HepG2 (cell line): Measurements from ENCODE around the gene VPS13C. TPM values are rescaled to one million over a fixed set of nuclear protein-coding genes. Genes with fewer than 3 reads are reported as not detected.
A peak's percentile ranks its signal among the peaks of the same experiment; 100 is the strongest.

Experiments used
- ATAC-seq: fragments of 200-7000 bp; cut with Tn5 transposase; 3 replicates; pipeline ENCODE4 v1.9.1; 2020; ENCODE audit warnings: mild to moderate bottlenecking, moderate library complexity
- BruUV-seq: library from RNA; stranded (reverse); fragments of 400-500 nt; replicated peaks from 2 replicates; lab custom pipeline; 2021; lab: Mats Ljungman, UMichigan
- CTCF ChIA-PET: fragments of 300-600 bp; formaldehyde crosslinking; extraction: SDS; loops from one replicate; lab custom pipeline; 2021; ENCODE audit warnings: low total read pairs, inconsistent platforms, low intra/inter-chr PET ratio; lab: Yijun Ruan, JAX
- POLR2A ChIA-PET: fragments of 350-600 bp; sonication (Branson Sonifier 250); formaldehyde crosslinking; loops from one replicate; lab custom pipeline; 2020; ENCODE audit warnings: antibody characterized with exemption, inconsistent platforms; lab: Yijun Ruan, JAX
- DNase-seq: peaks from one replicate; pipeline ENCODE4 v3.0.0-alpha.2; 2015; ENCODE audit warnings: low spot score
- FAIRE-seq: peaks from 3 replicates; lab custom pipeline; 2011; peaks lifted over from hg19 to GRCh38; lab: Jason Lieb, UNC
- H2AFZ ChIP-seq: one replicate; pipeline ENCODE4 v1.6.1; 2011; ENCODE audit warnings: low read length, inconsistent platforms
- H3K27ac ChIP-seq: fragments of 300-600 bp; 3 replicates; pipeline ENCODE4 v1.8.0; 2011; ENCODE audit warnings: mixed run types, mild to moderate bottlenecking, mixed read lengths, low read length, inconsistent platforms; ENCODE audit not compliant: insufficient read depth; ENCODE audit errors: extremely low read length
- H3K27me3 ChIP-seq, 2 experiments: fragments of 200-600 bp in 1 of 2; 2 replicates in 1 of 2; 3 replicates in 1 of 2; pipeline versions ENCODE4 v1.6.0 to v1.8.0; 2011; ENCODE audit warnings: low read length in 2 of 2, mild to moderate bottlenecking in 2 of 2, moderate library complexity in 2 of 2, inconsistent platforms in 1 of 2; ENCODE audit not compliant: insufficient read depth in 2 of 2, control insufficient read depth in 1 of 2
- H3K36me3 ChIP-seq, 2 experiments: fragments of 200-600 bp in 1 of 2; replicated peaks in 1 of 2; 2 replicates in 1 of 2; 3 replicates in 1 of 2; pipeline versions ENCODE4 v1.5.1 to v1.8.0; 2011; ENCODE audit warnings: low read length in 2 of 2, inconsistent platforms in 1 of 2; ENCODE audit not compliant: insufficient read depth in 2 of 2, control insufficient read depth in 1 of 2
- H3K4me1 ChIP-seq: 2 replicates; pipeline ENCODE4 v1.5.1; 2012; ENCODE audit warnings: low read length, inconsistent platforms; ENCODE audit not compliant: insufficient read depth
- H3K4me2 ChIP-seq: 2 replicates; pipeline ENCODE4 v1.6.0; 2011; ENCODE audit warnings: low read depth, low read length, inconsistent platforms
- H3K4me3 ChIP-seq, 3 experiments: fragments of 200-600 bp in 1 of 3; sonication (generic), shearing (Covaris generic) in 1 of 3; replicated peaks in 1 of 3; 2 replicates each; pipeline ENCODE4 v1.5.1; 2011 to 2016; ENCODE audit warnings: low read length in 3 of 3, inconsistent platforms in 2 of 3, low read depth in 2 of 3, mild to moderate bottlenecking in 2 of 3, control low read depth in 1 of 3, mixed read lengths in 1 of 3; ENCODE audit not compliant: insufficient read depth in 1 of 3
- H3K79me2 ChIP-seq: one replicate; pipeline ENCODE4 v1.6.1; 2011; ENCODE audit warnings: low read length, inconsistent platforms; ENCODE audit not compliant: insufficient read depth
- H3K9ac ChIP-seq: 2 replicates; pipeline ENCODE4 v1.6.0; 2011; ENCODE audit warnings: mild to moderate bottlenecking, low read depth, low read length, inconsistent platforms; ENCODE audit not compliant: insufficient read depth
- H3K9me3 ChIP-seq: 2 replicates; pipeline ENCODE4 v1.5.1; 2012; ENCODE audit warnings: mild to moderate bottlenecking, low read length
- H4K20me1 ChIP-seq: 2 replicates; pipeline ENCODE4 v1.6.0; 2011; ENCODE audit warnings: inconsistent platforms, mild to moderate bottlenecking, low read length, moderate library complexity; ENCODE audit not compliant: insufficient read depth
- FOSL1 ChIP-seq: sonication (generic); formaldehyde crosslinking; IDR thresholded peaks from 2 replicates; pipeline ENCODE4 v1.9.0; 2021; ENCODE audit warnings: missing genetic modification reagents, borderline replicate concordance
- MAFF ChIP-seq: IDR thresholded peaks from 2 replicates; pipeline ENCODE4 v1.6.1; 2011; ENCODE audit warnings: low read depth, low read length, improper control_type of control experiment
- MAFK ChIP-seq, 2 experiments: IDR thresholded peaks in 1 of 2; conservative IDR thresholded peaks in 1 of 2; 2 replicates each; pipeline ENCODE4 v1.6.1; 2011; ENCODE audit warnings: improper control_type of control experiment in 2 of 2, low read length in 2 of 2
- MYNN ChIP-seq: sonication (generic); formaldehyde crosslinking; IDR thresholded peaks from 2 replicates; pipeline ENCODE4 v1.4.0; 2020; ENCODE audit warnings: mild to moderate bottlenecking, low read depth, missing genetic modification reagents
- POLR2G ChIP-seq: fragments of 200-400 bp; formaldehyde crosslinking; IDR thresholded peaks from 2 replicates; pipeline ENCODE4 v1.6.1; 2018; ENCODE audit warnings: mild to moderate bottlenecking, low read depth, low read length, moderate library complexity
- ZBTB4 ChIP-seq: sonication (generic); formaldehyde crosslinking; IDR thresholded peaks from 2 replicates; pipeline ENCODE4 v1.4.0; 2020; ENCODE audit warnings: missing genetic modification reagents, mild to moderate bottlenecking, borderline replicate concordance
- ZHX2 ChIP-seq, 2 experiments: sonication (generic) in 1 of 2; formaldehyde crosslinking in 1 of 2; IDR thresholded peaks; 2 replicates each; pipeline versions ENCODE4 v1.6.1 to v1.9.0; 2014 to 2022; ENCODE audit warnings: antibody characterized with exemption in 1 of 2, borderline replicate concordance in 1 of 2, inconsistent platforms in 1 of 2, low read depth in 1 of 2, missing genetic modification reagents in 1 of 2
- ZNF431 ChIP-seq: sonication (generic); formaldehyde crosslinking; IDR thresholded peaks from 2 replicates; pipeline ENCODE4 v1.9.0; 2022; ENCODE audit warnings: missing genetic modification reagents, low read depth, mild to moderate bottlenecking, borderline replicate concordance
- ZNF556 ChIP-seq: sonication (generic); formaldehyde crosslinking; IDR thresholded peaks from 2 replicates; pipeline ENCODE4 v1.4.0; 2020; ENCODE audit warnings: mild to moderate bottlenecking, missing genetic modification reagents, borderline replicate concordance
- in situ Hi-C: cut with HindIII; loops from 2 replicates; pipeline ENCODE4 v1.10.0; 2017; ENCODE audit warnings: low pct_unique_long_range_greater_than_20kb; ENCODE audit not compliant: extremely low pct_ligation_motif_present
- intact Hi-C: fragments of 100-400 bp; cut with micrococcal nuclease; formaldehyde crosslinking; loops from one replicate; pipeline ENCODE4 v1.10.0; 2022; ENCODE audit not compliant: unreplicated experiment
- polyA plus RNA-seq, 8 experiments: library from polyadenylated mRNA; depleted of rRNA in 3 of 8; stranded (reverse) in 7 of 8; unstranded in 1 of 8; fragments of >200 nt; fragmentation: Illumina TruSeq in 4 of 8; extraction: Trizol in 4 of 8; gene quantifications; 2 replicates each; pipeline versions ENCODE4 v1.2.1 to v1.2.3, GENCODE V29; 2011 to 2016; ENCODE audit warnings: low read depth in 4 of 8, missing spikeins in 1 of 8, mixed read lengths in 1 of 8; ENCODE audit not compliant: insufficient read depth in 1 of 8
- total RNA-seq, 5 experiments: library from RNA; depleted of rRNA; stranded (reverse); fragments of >200 nt; fragmentation: Illumina TruSeq; extraction: Trizol; gene quantifications; 2 replicates each; pipeline ENCODE4 v1.2.3, GENCODE V29; 2016; ENCODE audit warnings: low read depth in 1 of 5

Gene VPS13C
- total and polyA plus RNA-seq, 2 of the 13 experiments (the other 11 are each of a cell fraction or from before 2014, with no cell fraction given) = 10.9 to 26.8 TPM

- no peak for DNase-seq
- ChIA-PET CTCF (no interaction called here), POLR2A (no interaction called here)
- H3K9me3 ChIP-seq = no peaks in the 10 kb centered on the region
- no peak overlapping the region for H3K9ac ChIP-seq
- no peaks in the 10 kb centered on the region for H3K79me2 ChIP-seq
- intact Hi-C loops = no loop called here
- H3K27ac ChIP-seq = no peak overlapping the region
- no peaks in the 10 kb centered on the region for H3K27me3 ChIP-seq
- no peak overlapping the region for H3K4me3 ChIP-seq
- no peak overlapping the region for H3K4me2 ChIP-seq
- TF ChIP-seq ZBTB4 (CRISPR knock-in tag) = no peak
- no peak for TF ChIP-seq MYNN (CRISPR knock-in tag)
- no peak for TF ChIP-seq POLR2G
- TF ChIP-seq MAFK (conservative IDR thresholded peaks at IDR 0.05 in 1 of 2, IDR thresholded peaks at IDR 0.05 in 1 of 2; ENCODE audit: low read length in 2 of 2) = peak; percentile 53 to 75; a peak in 3 of 4 replicates
- no peak for TF ChIP-seq ZNF556 (CRISPR knock-in tag)
- no peak for TF ChIP-seq ZHX2 (IDR thresholded peaks at IDR 0.05; ENCODE audit: low read depth)
- TF ChIP-seq ZHX2 (CRISPR knock-in tag; IDR thresholded peaks at IDR 0.05; ENCODE audit: borderline replicate concordance) = no peak
- TF ChIP-seq MAFF = peak; percentile 44
- no peak for TF ChIP-seq FOSL1 (CRISPR knock-in tag)
- TF ChIP-seq ZNF431 (CRISPR knock-in tag) = no peak
- TF ChIP-seq, all 625 proteins: peak for 2
- Histone ChIP-seq H3K36me3 (peaks cover 0 to 9% of the 10 kb centered on the region in 2 experiments; a peak in 2 of 5 replicates), H4K20me1 (no peaks in the 10 kb centered on the region), H2AFZ (no peak overlapping the region), H3K4me1 (no peaks in the 10 kb centered on the region)
- ATAC-seq = no peak
- no peak for FAIRE-seq
- in situ Hi-C loops = no loop called here
- no TSS peak for BruUV-seq
Measured at GRCh38 chr15:61929452-61929851, 130.8 kb downstream of the VPS13C start.
